ENCODE measurements around the gene PARVA. TPM values are rescaled to one million over a fixed set of nuclear protein-coding genes. Genes with fewer than 3 reads are reported as not detected.

The PARVA gene
- total and polyA plus RNA-seq, 2 experiments from 2014 or later, result 37.4 to 46.2 TPM

DNA sequence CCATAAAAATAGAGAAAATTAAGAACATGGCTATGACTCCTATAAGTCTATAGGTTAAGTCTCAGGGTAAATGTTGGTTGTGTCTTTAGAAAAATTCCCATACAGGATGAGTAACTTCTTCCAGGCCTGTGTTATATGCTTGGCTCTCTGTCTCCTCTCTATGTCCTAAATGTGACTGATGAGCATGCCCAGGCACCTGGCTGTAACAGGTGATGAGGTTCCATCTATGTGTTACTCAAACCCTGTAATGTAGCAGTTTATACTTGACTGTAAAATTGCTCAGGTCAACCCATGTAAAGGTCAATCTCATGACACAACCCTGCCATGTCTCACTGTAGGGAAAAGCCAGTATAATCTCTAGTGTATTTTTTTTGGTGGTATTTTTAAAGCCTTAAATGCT lies 69.5 kb downstream of the PARVA start:
- no peak overlapping the region for H3K4me2 ChIP-seq
- H3K27ac ChIP-seq, result no peak overlapping the region
- no peaks in the 10 kb centered on the region for H3K4me1 ChIP-seq (ENCODE audit: insufficient read depth)
- no peak overlapping the region for H3K4me3 ChIP-seq
- no peaks in the 10 kb centered on the region for H4K20me1 ChIP-seq (ENCODE audit: insufficient read depth, poor library complexity, severe bottlenecking)
- H3K79me2 ChIP-seq, result peaks cover 62% of the 10 kb centered on the region
- no peaks in the 10 kb centered on the region for H3K27me3 ChIP-seq
- no peaks in the 10 kb centered on the region for H3K9me2 ChIP-seq (replicated peaks; ENCODE audit: insufficient read depth)
- peaks cover 4% of the 10 kb centered on the region for H3K9me3 ChIP-seq (ENCODE audit: low read depth)
- TF ChIP-seq EZH2phosphoT487 (IDR thresholded peaks at IDR 0.05; ENCODE audit: low read depth, severe bottlenecking, unreplicated experiment), result no peak
- TF ChIP-seq EZH2 (IDR thresholded peaks at IDR 0.05; ENCODE audit: borderline replicate concordance), result no peak
- TF ChIP-seq, protein P1, sequence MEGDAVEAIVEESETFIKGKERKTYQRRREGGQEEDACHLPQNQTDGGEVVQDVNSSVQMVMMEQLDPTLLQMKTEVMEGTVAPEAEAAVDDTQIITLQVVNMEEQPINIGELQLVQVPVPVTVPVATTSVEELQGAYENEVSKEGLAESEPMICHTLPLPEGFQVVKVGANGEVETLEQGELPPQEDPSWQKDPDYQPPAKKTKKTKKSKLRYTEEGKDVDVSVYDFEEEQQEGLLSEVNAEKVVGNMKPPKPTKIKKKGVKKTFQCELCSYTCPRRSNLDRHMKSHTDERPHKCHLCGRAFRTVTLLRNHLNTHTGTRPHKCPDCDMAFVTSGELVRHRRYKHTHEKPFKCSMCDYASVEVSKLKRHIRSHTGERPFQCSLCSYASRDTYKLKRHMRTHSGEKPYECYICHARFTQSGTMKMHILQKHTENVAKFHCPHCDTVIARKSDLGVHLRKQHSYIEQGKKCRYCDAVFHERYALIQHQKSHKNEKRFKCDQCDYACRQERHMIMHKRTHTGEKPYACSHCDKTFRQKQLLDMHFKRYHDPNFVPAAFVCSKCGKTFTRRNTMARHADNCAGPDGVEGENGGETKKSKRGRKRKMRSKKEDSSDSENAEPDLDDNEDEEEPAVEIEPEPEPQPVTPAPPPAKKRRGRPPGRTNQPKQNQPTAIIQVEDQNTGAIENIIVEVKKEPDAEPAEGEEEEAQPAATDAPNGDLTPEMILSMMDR (IDR thresholded peaks at IDR 0.05; ENCODE audit: poor library complexity), result no peak
- H2AFZ ChIP-seq, result no peak overlapping the region
- no peak for DNase-seq (ENCODE audit: low spot score)
- no peaks in the 10 kb centered on the region for H3K36me3 ChIP-seq (replicated peaks; ENCODE audit: insufficient read depth, low read depth)

DNA sequence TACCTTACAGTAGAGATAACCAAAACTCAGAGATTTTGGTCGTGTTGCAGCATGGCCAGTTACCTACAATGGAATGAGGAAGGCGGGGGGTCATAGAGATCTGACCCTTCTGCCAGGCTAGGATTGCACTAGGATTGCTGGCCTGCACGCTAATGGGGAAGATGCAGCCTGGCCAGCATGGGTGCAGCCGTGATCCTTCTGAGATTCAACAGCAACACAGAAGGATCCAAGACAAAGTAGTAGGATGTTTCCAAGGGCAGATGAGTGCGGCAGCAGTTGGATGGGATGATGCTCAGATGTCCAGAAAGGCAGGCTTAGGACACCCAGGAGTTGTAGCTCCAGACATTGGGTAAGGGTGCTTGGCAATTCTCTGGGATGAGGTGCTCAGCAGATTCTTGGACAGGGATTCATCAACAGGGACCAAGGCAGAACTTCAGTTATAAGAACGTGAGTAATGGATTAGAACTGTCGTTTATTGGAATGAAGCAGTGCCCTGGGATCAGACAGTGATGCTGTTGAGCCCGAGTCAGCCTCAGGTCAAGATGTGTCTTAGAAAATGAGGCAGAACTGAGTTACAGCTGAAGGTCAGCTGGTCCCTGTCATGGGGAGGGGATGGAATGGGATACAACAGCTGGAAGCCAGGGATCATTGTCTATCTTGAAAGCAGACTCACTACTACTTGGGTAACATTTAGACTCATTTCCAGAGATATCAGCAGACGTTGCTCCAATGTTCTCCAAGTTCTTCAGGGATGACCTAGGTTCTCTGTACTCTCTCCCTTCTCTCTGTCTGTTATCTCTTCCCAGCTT lies 71.0 kb downstream of the PARVA start:
- TF ChIP-seq EZH2phosphoT487 (IDR thresholded peaks at IDR 0.05; ENCODE audit: low read depth, severe bottlenecking, unreplicated experiment) (no peak), EZH2 (IDR thresholded peaks at IDR 0.05; ENCODE audit: borderline replicate concordance) (no peak)
- TF ChIP-seq, protein P1 (IDR thresholded peaks at IDR 0.05; ENCODE audit: poor library complexity), result no peak
- 82% methylated on average over 9 of the region's 9 CpGs for WGBS (ENCODE audit: low lambda C conversion rate, missing lambda C conversion rate)
- no peak overlapping the region for H3K27ac ChIP-seq
- no peak for DNase-seq (ENCODE audit: low spot score)
- H3K79me2 ChIP-seq, result peaks cover 67% of the 10 kb centered on the region
- no peaks in the 10 kb centered on the region for H4K20me1 ChIP-seq (ENCODE audit: insufficient read depth, poor library complexity, severe bottlenecking)
- H3K9me2 ChIP-seq (replicated peaks; ENCODE audit: insufficient read depth), result no peaks in the 10 kb centered on the region
- H3K4me1 ChIP-seq (ENCODE audit: insufficient read depth), result no peaks in the 10 kb centered on the region
- H3K4me3 ChIP-seq, result no peak overlapping the region
- H3K9me3 ChIP-seq (ENCODE audit: low read depth), result peaks cover 4% of the 10 kb centered on the region
- H3K36me3 ChIP-seq (replicated peaks; ENCODE audit: insufficient read depth, low read depth), result no peaks in the 10 kb centered on the region
- H3K27me3 ChIP-seq, result no peaks in the 10 kb centered on the region
- no peak overlapping the region for H3K4me2 ChIP-seq
- no peak overlapping the region for H2AFZ ChIP-seq

DNA sequence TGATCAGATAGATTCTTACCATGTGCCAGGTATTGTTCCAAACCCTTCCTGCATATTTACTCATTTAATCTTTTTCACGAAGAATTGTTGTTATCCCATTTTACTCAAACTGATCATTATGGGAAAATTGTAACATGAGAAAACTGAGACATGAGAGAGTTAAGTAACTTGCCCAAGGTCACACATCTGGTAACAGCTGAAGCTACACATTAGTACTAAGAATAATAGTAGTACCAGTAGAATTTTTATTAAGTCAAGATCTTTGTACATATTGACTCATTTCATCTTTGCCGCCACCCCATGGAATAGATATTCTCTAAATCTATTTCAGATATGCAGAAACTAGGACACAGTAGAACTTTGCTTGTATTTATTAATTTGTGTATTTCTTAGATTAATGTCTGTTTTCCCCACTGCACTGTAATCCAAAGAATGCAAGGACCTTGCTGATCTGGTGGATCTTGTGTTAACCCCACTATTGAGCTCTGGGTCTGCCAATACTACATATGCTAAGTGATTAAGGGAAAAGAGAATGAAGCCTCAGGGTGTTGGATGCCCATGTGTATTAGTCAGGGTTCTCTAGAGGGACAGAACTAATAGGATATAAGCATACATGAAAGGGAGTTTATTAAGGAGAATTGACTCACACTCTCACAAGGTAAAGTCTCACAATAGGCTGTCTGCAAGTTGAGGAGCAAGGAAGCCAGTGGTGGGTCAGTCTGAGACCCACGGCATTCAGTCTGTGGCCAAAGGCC lies 72.8 kb downstream of the PARVA start:
- WGBS (ENCODE audit: low lambda C conversion rate, missing lambda C conversion rate), result 97% methylated on average over 3 of the region's 3 CpGs
- Histone ChIP-seq H3K4me3 (no peak overlapping the region), H3K4me2 (no peak overlapping the region), H3K79me2 (peaks cover 66% of the 10 kb centered on the region), H3K9me3 (ENCODE audit: low read depth) (peaks cover 4% of the 10 kb centered on the region), H3K27ac (no peak overlapping the region), H3K9me2 (replicated peaks; ENCODE audit: insufficient read depth) (no peaks in the 10 kb centered on the region), H3K27me3 (no peaks in the 10 kb centered on the region), H4K20me1 (ENCODE audit: insufficient read depth, poor library complexity, severe bottlenecking) (no peaks in the 10 kb centered on the region), H3K4me1 (ENCODE audit: insufficient read depth) (no peaks in the 10 kb centered on the region), H2AFZ (no peak overlapping the region), H3K36me3 (replicated peaks; ENCODE audit: insufficient read depth, low read depth) (no peaks in the 10 kb centered on the region)
- no peak for DNase-seq (ENCODE audit: low spot score)
- TF ChIP-seq, protein P1 (IDR thresholded peaks at IDR 0.05; ENCODE audit: poor library complexity), result no peak
- TF ChIP-seq EZH2 (IDR thresholded peaks at IDR 0.05; ENCODE audit: borderline replicate concordance), result no peak
- no peak for TF ChIP-seq EZH2phosphoT487 (IDR thresholded peaks at IDR 0.05; ENCODE audit: low read depth, severe bottlenecking, unreplicated experiment)
